HepG2 (cell line): Measurements from ENCODE around the gene AMHR2. TPM values are rescaled to one million over a fixed set of nuclear protein-coding genes. Genes with fewer than 3 reads are reported as not detected.

Experiments used
- ATAC-seq: fragments of 200-7000 bp; cut with Tn5 transposase; 3 replicates; pipeline ENCODE4 v1.9.1; 2020; ENCODE audit warnings: mild to moderate bottlenecking, moderate library complexity
- BruUV-seq: library from RNA; stranded (reverse); fragments of 400-500 nt; replicated peaks from 2 replicates; lab custom pipeline; 2021; lab: Mats Ljungman, UMichigan
- CTCF ChIA-PET: fragments of 300-600 bp; formaldehyde crosslinking; extraction: SDS; loops from one replicate; lab custom pipeline; 2021; ENCODE audit warnings: low total read pairs, inconsistent platforms, low intra/inter-chr PET ratio; lab: Yijun Ruan, JAX
- POLR2A ChIA-PET: fragments of 350-600 bp; sonication (Branson Sonifier 250); formaldehyde crosslinking; loops from one replicate; lab custom pipeline; 2020; ENCODE audit warnings: antibody characterized with exemption, inconsistent platforms; lab: Yijun Ruan, JAX
- DNase-seq: peaks from one replicate; pipeline ENCODE4 v3.0.0-alpha.2; 2015; ENCODE audit warnings: low spot score
- FAIRE-seq: peaks from 3 replicates; lab custom pipeline; 2011; peaks lifted over from hg19 to GRCh38; lab: Jason Lieb, UNC
- H2AFZ ChIP-seq: one replicate; pipeline ENCODE4 v1.6.1; 2011; ENCODE audit warnings: low read length, inconsistent platforms
- H3K27ac ChIP-seq: fragments of 300-600 bp; 3 replicates; pipeline ENCODE4 v1.8.0; 2011; ENCODE audit warnings: mixed run types, mild to moderate bottlenecking, mixed read lengths, low read length, inconsistent platforms; ENCODE audit not compliant: insufficient read depth; ENCODE audit errors: extremely low read length
- H3K27me3 ChIP-seq, 2 experiments: fragments of 200-600 bp in 1 of 2; 2 replicates in 1 of 2; 3 replicates in 1 of 2; pipeline versions ENCODE4 v1.6.0 to v1.8.0; 2011; ENCODE audit warnings: low read length in 2 of 2, mild to moderate bottlenecking in 2 of 2, moderate library complexity in 2 of 2, inconsistent platforms in 1 of 2; ENCODE audit not compliant: insufficient read depth in 2 of 2, control insufficient read depth in 1 of 2
- H3K36me3 ChIP-seq, 2 experiments: fragments of 200-600 bp in 1 of 2; replicated peaks in 1 of 2; 2 replicates in 1 of 2; 3 replicates in 1 of 2; pipeline versions ENCODE4 v1.5.1 to v1.8.0; 2011; ENCODE audit warnings: low read length in 2 of 2, inconsistent platforms in 1 of 2; ENCODE audit not compliant: insufficient read depth in 2 of 2, control insufficient read depth in 1 of 2
- H3K4me1 ChIP-seq: 2 replicates; pipeline ENCODE4 v1.5.1; 2012; ENCODE audit warnings: low read length, inconsistent platforms; ENCODE audit not compliant: insufficient read depth
- H3K4me2 ChIP-seq: 2 replicates; pipeline ENCODE4 v1.6.0; 2011; ENCODE audit warnings: low read depth, low read length, inconsistent platforms
- H3K4me3 ChIP-seq, 3 experiments: fragments of 200-600 bp in 1 of 3; sonication (generic), shearing (Covaris generic) in 1 of 3; replicated peaks in 1 of 3; 2 replicates each; pipeline ENCODE4 v1.5.1; 2011 to 2016; ENCODE audit warnings: low read length in 3 of 3, inconsistent platforms in 2 of 3, low read depth in 2 of 3, mild to moderate bottlenecking in 2 of 3, control low read depth in 1 of 3, mixed read lengths in 1 of 3; ENCODE audit not compliant: insufficient read depth in 1 of 3
- H3K79me2 ChIP-seq: one replicate; pipeline ENCODE4 v1.6.1; 2011; ENCODE audit warnings: low read length, inconsistent platforms; ENCODE audit not compliant: insufficient read depth
- H3K9ac ChIP-seq: 2 replicates; pipeline ENCODE4 v1.6.0; 2011; ENCODE audit warnings: mild to moderate bottlenecking, low read depth, low read length, inconsistent platforms; ENCODE audit not compliant: insufficient read depth
- H3K9me3 ChIP-seq: 2 replicates; pipeline ENCODE4 v1.5.1; 2012; ENCODE audit warnings: mild to moderate bottlenecking, low read length
- H4K20me1 ChIP-seq: 2 replicates; pipeline ENCODE4 v1.6.0; 2011; ENCODE audit warnings: inconsistent platforms, mild to moderate bottlenecking, low read length, moderate library complexity; ENCODE audit not compliant: insufficient read depth
- CBFB ChIP-seq: sonication (generic); formaldehyde crosslinking; IDR thresholded peaks from 2 replicates; pipeline ENCODE4 v1.4.0; 2020; ENCODE audit warnings: missing genetic modification reagents
- IKZF5 ChIP-seq: IDR thresholded peaks from 2 replicates; pipeline ENCODE4 v1.6.1; 2018; ENCODE audit warnings: missing genetic modification reagents, mild to moderate bottlenecking, missing compliant biosample characterization
- NCOA2 ChIP-seq: sonication (generic); formaldehyde crosslinking; IDR thresholded peaks from 2 replicates; pipeline ENCODE4 v1.8.0; 2022; ENCODE audit warnings: inconsistent platforms
- PAF1 ChIP-seq: IDR thresholded peaks from 2 replicates; pipeline ENCODE4 v1.6.1; 2016; ENCODE audit warnings: missing genetic modification reagents, missing compliant biosample characterization
- ZFX ChIP-seq: sonication (generic); formaldehyde crosslinking; IDR thresholded peaks from 2 replicates; pipeline ENCODE4 v1.4.0; 2020; ENCODE audit warnings: mild to moderate bottlenecking, low read depth, missing genetic modification reagents, moderate library complexity
- ZNF605 ChIP-seq: sonication (generic); formaldehyde crosslinking; IDR thresholded peaks from 2 replicates; pipeline ENCODE4 v1.8.0; 2022; ENCODE audit warnings: mild to moderate bottlenecking, missing genetic modification reagents
- ZNF724P ChIP-seq: sonication (generic); formaldehyde crosslinking; IDR thresholded peaks from 2 replicates; pipeline ENCODE4 v1.8.0; 2022; ENCODE audit warnings: missing genetic modification reagents, borderline replicate concordance
- ZNF768 ChIP-seq: sonication (generic); formaldehyde crosslinking; IDR thresholded peaks from 2 replicates; pipeline ENCODE4 v1.4.0; 2020; ENCODE audit warnings: missing genetic modification reagents
- WGBS: methylation state at CpG from one replicate; pipeline ENCODE4 v1.1.6; 2017; ENCODE audit warnings: low lambda C conversion rate; 5-methylcytosine and 5-hydroxymethylcytosine counted together
- in situ Hi-C: cut with HindIII; loops from 2 replicates; pipeline ENCODE4 v1.10.0; 2017; ENCODE audit warnings: low pct_unique_long_range_greater_than_20kb; ENCODE audit not compliant: extremely low pct_ligation_motif_present
- intact Hi-C: fragments of 100-400 bp; cut with micrococcal nuclease; formaldehyde crosslinking; loops from one replicate; pipeline ENCODE4 v1.10.0; 2022; ENCODE audit not compliant: unreplicated experiment
- polyA plus RNA-seq, 8 experiments: library from polyadenylated mRNA; depleted of rRNA in 3 of 8; stranded (reverse) in 7 of 8; unstranded in 1 of 8; fragments of >200 nt; fragmentation: Illumina TruSeq in 4 of 8; extraction: Trizol in 4 of 8; gene quantifications; 2 replicates each; pipeline versions ENCODE4 v1.2.1 to v1.2.3, GENCODE V29; 2011 to 2016; ENCODE audit warnings: low read depth in 4 of 8, missing spikeins in 1 of 8, mixed read lengths in 1 of 8; ENCODE audit not compliant: insufficient read depth in 1 of 8
- total RNA-seq, 5 experiments: library from RNA; depleted of rRNA; stranded (reverse); fragments of >200 nt; fragmentation: Illumina TruSeq; extraction: Trizol; gene quantifications; 2 replicates each; pipeline ENCODE4 v1.2.3, GENCODE V29; 2016; ENCODE audit warnings: low read depth in 1 of 5
- TF ChIP-seq, protein P1 (sequence below): sonication (generic); formaldehyde crosslinking; IDR thresholded peaks from 2 replicates; pipeline ENCODE4 v1.8.1; 2023; ENCODE audit warnings: mild to moderate bottlenecking, missing genetic modification reagents
- TF ChIP-seq, protein P2 (sequence below): sonication (generic); formaldehyde crosslinking; IDR thresholded peaks from 2 replicates; pipeline ENCODE4 v1.5.1; 2020; ENCODE audit warnings: mild to moderate bottlenecking, missing genetic modification reagents, moderate library complexity

Gene AMHR2
- total and polyA plus RNA-seq, 2 of the 13 experiments (the other 11 are each of a cell fraction or from before 2014, with no cell fraction given): 0.24 to 0.58 TPM

DNA sequence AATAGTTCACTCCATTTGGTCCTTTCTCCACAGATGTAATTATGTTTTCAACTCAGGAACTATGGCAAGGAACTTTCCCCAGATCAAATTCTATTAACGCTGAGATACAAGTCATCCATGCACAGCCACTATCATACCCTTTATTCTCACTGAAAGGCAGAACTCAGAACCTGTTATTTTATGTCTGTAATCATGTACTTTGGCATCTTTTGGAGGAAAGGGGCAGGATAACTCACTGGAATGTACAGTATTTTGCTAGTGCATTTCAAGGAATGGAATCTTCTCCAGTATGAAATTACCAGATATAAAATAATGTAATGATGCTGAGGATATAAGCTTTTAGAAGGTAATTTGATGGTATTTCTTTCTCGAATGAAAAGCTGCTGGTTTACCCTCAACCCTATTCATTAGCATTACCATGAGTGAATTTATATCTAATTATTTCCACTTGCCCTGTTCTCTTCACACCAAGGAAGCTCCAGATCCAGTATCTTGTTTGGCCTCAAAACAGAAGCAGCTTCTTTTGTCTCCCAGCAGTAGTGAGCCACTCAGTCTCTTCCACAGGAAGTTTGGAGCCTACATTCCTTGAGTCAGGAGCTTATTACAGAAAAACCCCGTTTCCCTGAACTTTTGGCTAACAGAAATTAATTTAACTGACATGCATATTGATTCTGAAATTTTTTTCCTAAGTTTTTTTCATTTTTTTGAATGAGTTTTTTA, 10.0 kb upstream of the AMHR2 start:
- TF ChIP-seq ZNF724P (no peak), CBFB (CRISPR knock-in tag) (no peak), ZNF768 (no peak), ZNF605 (CRISPR knock-in tag) (no peak), IKZF5 (CRISPR knock-in tag) (no peak), NCOA2 (CRISPR knock-in tag) (no peak), PAF1 (CRISPR knock-in tag) (no peak), ZFX (CRISPR knock-in tag) (no peak)
- TF ChIP-seq, protein P1, sequence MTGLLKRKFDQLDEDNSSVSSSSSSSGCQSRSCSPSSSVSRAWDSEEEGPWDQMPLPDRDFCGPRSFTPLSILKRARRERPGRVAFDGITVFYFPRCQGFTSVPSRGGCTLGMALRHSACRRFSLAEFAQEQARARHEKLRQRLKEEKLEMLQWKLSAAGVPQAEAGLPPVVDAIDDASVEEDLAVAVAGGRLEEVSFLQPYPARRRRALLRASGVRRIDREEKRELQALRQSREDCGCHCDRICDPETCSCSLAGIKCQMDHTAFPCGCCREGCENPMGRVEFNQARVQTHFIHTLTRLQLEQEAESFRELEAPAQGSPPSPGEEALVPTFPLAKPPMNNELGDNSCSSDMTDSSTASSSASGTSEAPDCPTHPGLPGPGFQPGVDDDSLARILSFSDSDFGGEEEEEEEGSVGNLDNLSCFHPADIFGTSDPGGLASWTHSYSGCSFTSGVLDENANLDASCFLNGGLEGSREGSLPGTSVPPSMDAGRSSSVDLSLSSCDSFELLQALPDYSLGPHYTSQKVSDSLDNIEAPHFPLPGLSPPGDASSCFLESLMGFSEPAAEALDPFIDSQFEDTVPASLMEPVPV (CRISPR knock-in tag): no peak
- TF ChIP-seq, protein P2, sequence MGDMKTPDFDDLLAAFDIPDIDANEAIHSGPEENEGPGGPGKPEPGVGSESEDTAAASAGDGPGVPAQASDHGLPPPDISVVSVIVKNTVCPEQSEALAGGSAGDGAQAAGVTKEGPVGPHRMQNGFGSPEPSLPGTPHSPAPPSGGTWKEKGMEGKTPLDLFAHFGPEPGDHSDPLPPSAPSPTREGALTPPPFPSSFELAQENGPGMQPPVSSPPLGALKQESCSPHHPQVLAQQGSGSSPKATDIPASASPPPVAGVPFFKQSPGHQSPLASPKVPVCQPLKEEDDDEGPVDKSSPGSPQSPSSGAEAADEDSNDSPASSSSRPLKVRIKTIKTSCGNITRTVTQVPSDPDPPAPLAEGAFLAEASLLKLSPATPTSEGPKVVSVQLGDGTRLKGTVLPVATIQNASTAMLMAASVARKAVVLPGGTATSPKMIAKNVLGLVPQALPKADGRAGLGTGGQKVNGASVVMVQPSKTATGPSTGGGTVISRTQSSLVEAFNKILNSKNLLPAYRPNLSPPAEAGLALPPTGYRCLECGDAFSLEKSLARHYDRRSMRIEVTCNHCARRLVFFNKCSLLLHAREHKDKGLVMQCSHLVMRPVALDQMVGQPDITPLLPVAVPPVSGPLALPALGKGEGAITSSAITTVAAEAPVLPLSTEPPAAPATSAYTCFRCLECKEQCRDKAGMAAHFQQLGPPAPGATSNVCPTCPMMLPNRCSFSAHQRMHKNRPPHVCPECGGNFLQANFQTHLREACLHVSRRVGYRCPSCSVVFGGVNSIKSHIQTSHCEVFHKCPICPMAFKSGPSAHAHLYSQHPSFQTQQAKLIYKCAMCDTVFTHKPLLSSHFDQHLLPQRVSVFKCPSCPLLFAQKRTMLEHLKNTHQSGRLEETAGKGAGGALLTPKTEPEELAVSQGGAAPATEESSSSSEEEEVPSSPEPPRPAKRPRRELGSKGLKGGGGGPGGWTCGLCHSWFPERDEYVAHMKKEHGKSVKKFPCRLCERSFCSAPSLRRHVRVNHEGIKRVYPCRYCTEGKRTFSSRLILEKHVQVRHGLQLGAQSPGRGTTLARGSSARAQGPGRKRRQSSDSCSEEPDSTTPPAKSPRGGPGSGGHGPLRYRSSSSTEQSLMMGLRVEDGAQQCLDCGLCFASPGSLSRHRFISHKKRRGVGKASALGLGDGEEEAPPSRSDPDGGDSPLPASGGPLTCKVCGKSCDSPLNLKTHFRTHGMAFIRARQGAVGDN (CRISPR knock-in tag): no peak
- in situ Hi-C loops (no loop called here), intact Hi-C loops (no loop called here)
- peaks cover 12 to 33% of the 10 kb centered on the region in 2 experiments; a peak in 4 of 5 replicates for H3K36me3 ChIP-seq
- no peaks in the 10 kb centered on the region for H3K79me2 ChIP-seq
- H3K4me1 ChIP-seq: peaks cover 16% of the 10 kb centered on the region
- ChIA-PET CTCF (no interaction called here), POLR2A (no interaction called here)
- no peak for FAIRE-seq
- no peaks in the 10 kb centered on the region for H3K27me3 ChIP-seq
- 91% methylated on average over 3 of the region's 3 CpGs for WGBS
- no peak overlapping the region for H3K4me3 ChIP-seq
- no peak overlapping the region for H2AFZ ChIP-seq
- H3K9ac ChIP-seq: no peak overlapping the region
- H3K4me2 ChIP-seq: no peak overlapping the region
- no peaks in the 10 kb centered on the region for H4K20me1 ChIP-seq
- H3K27ac ChIP-seq: no peak overlapping the region
- no TSS peak for BruUV-seq
- ATAC-seq: no peak
- DNase-seq: no peak
- H3K9me3 ChIP-seq: no peaks in the 10 kb centered on the region
